ENCODE results near the gene CD70. TPM values are rescaled to one million over a fixed set of nuclear protein-coding genes. Genes with fewer than 3 reads are reported as not detected.
A peak's percentile ranks its signal among the peaks of the same experiment; 100 is the strongest.
"Not testable (repeated sequence)": the region's sequence is repeated elsewhere in the genome, so short reads cannot be mapped to it uniquely, and the experiment has no call there.

The CD70 gene, protein sequence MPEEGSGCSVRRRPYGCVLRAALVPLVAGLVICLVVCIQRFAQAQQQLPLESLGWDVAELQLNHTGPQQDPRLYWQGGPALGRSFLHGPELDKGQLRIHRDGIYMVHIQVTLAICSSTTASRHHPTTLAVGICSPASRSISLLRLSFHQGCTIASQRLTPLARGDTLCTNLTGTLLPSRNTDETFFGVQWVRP
- not detected for total RNA-seq
- long read RNA-seq = 0 reads

DNA sequence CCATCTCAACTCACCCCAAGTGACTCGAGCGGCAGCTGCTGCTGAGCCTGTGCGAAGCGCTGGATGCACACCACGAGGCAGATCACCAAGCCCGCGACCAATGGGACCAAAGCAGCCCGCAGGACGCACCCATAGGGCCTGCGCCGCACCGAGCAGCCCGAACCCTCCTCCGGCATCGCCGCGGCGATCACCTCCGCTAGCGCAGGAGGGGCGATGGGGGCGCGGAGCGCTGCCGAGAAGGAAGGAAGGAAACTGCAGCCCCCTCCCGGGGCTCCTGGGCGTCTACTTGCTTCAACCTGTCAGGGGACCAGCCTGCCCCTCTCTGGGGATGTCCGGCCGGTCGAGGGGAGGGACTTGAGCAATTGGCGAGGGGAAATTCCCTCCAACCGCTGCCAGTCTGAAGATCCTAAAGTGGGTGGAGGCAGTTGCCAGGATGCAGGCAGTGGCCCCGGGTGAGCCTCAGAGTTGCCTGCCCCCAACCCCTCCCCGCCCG is at the start of gene CD70:
CD70 (minus strand) TSS at position 324 of the 493 bp plus-strand sequence; CDS start at position 176, 148 bp downstream.
- intact Hi-C loops (cut with DNase I) = no loop called here
- no peak for DNase-seq (ENCODE audit: low spot score)

DNA sequence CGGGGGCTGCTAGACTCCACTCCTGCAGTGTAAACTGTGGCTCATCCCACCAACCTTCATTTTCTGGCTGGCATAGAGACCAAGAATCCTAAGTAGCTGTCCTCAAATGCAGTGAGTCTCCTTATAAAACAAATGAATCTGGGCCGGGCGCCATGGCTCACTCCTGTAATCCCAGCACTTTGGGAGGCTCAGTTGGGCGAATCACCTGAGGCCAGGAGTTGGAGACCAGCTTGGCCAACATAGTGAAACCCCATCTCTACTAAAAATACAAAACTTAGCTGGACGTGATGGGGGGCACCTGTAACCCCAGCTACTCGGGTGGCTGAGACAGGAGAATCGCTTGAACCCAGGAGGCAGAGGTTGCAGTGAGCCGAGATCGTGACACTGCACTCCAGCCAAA is 49.4 kb upstream of the CD70 start:
- DNase-seq (ENCODE audit: low spot score); intact Hi-C loops (cut with DNase I): not testable (repeated sequence)

DNA sequence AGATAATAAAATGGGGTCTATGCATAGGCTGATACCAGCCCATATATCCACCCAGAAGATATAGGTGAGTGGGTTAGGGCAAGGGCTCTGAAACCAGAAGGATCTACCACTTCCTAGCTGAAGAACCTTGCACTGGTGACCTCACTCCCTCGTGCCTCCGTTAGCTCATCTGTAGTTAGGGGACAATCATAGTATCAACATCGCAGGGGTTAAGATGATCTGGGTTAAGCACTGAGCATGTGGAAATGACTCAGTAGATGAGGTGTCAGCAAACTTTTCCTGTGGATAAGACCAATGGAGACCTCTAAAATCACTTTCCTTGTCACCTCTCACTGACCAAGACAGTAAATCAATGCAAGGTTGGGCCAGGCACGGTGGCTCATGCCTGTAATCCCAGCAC is 48.5 kb upstream of the CD70 start:
- intact Hi-C loops (cut with DNase I) = no loop called here
- DNase-seq (ENCODE audit: low spot score) = no peak

DNA sequence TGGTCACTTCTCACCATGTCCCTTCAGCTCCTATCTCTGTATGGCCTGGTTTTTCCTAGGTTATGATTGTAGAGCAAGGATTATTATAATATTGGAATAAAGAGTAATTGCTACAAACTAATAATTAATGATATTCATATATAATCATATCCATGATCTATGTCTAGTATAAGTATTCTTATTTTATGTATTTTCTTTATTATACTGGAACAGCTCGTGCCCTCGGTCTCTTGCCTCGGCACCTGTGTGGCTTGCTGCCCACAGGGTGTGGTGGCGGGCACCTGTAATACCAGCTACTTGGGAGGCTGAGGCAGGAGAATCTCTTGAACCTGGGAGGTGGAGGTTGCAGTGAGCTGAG is 42.5 kb upstream of the CD70 start:
- intact Hi-C loops (cut with DNase I) = loop anchor here (1.0 kb wide), 1 partner anchor 116 kb away; no protein-coding TSS in a partner anchor
- not testable (repeated sequence) for DNase-seq (ENCODE audit: low spot score)

DNA sequence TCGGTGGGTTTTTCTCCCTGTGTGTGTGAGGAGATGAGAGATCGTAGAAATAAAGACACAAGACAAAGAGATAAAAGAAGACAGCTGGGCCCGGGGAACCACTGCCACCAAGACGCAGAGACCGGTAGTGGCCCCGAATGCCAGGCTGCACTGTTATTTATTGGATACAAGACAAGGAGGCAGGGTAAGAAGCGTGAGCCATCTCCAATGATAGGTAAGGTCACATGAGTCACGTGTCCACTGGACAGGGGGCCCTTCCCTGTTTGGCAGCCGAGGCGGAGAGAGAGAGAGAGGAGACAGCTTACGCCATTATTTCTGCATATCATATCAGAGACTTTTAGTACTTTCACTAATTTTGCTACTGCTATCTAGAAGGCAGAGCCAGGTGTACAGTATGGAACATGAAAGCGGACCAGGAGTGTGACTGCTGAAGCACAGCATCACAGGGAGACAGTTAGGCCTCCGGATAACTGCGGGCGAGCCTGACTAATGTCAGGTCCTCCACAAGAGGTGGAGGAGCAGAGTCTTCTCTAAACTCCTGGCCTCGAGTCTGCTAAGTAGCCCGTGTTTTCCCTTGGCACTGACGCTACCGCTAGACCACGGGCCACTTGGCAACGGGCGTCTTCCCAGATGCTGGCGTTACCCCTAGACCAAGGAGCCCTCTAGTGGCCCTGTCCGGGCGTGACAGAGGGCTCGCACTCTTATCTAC is 42.0 kb upstream of the CD70 start:
- intact Hi-C loops (cut with DNase I) = loop anchor here (1.0 kb wide), 2 partner anchors 116 to 230 kb away; no protein-coding TSS in a partner anchor
- DNase-seq (ENCODE audit: low spot score) = peak; percentile 83

DNA sequence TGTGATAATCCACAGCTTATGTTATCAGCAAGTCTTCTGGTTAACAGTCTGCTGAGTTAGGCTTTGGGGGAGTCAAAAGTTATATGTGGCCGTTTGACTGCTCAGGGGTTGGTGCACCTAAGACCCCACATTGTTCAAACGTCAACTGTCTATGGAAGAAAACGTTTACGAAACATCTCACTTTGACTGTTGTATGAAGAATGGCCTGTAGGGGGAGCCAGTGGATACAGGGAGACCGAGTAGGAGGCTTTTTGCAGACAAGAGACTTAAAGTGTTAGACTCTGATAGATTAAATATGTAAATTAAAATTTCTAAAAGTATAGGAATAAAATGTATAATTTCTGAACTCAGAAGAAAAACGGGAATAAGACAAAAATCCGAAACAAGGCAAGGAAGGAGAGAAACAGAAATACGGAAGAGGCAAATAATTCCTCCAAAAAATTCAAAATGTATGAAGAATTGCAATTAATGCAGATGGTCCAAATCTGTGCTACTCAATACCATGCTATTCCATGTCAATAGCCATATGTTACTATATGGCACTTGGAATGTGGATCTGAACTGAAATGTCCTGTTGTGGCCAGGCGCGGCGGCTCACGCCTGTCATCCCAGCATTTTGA is 41.2 kb upstream of the CD70 start:
- intact Hi-C loops (cut with DNase I) = loop anchor here (1.0 kb wide), 1 partner anchor 231 kb away; no protein-coding TSS in a partner anchor
- DNase-seq (ENCODE audit: low spot score) = no peak

DNA sequence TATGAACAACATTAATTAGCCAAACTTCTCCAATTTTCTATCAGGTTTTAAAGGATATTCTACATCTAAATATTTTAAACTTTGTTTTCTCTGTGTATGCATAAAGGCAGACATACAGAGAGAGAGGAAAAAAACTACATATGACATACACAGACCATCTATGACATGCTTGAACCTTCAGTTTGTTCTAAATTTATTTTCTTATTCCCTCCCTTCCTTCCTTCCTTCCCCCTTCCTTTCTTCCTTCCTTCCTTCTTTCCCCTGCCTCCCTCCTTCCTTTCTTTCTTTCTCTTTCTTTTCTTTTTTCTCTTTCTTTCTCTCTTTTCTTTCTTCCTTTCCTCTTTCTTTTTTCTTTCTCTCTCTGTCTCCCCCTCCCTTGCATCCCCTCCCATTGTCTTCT is 35.8 kb upstream of the CD70 start:
- intact Hi-C loops (cut with DNase I) = no loop called here
- no peak for DNase-seq (ENCODE audit: low spot score)

DNA sequence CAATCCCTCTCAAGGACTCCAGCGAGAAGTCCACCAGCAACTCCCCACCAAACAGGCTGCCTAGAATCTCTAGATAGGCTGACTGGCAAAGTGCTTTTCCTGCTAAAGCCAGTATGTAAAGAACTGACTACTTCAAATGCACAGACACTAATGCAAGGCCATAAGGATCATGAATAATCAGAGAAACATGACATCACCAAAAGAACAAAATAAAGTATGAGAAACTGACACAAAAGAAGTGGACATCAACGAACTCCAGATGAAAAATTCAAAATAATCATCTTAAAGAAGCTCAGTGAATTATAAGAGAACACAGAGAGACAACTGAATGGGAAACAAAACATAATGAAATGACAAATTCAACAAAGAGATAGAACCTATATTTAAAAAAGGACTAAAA is 26.4 kb upstream of the CD70 start:
- DNase-seq (ENCODE audit: low spot score) = no peak
- intact Hi-C loops (cut with DNase I) = no loop called here

DNA sequence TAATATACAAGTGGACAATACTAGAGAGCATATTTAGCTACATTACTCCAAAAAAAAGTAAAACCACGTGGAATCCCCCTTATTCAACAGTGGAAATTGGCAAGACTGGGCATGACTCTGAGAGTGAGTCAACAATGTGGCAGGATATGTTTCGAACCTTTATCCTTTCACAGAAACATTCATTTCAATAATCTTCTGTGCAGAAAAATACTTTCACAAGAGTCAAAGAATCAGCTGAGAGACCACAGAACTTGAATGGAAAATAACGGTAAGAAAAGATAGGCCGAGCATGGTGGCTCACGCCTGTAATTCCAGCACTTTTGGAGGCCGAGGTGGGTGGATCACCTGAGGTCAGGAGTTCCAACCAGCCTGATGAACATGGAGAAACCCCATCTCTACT is 25.1 kb upstream of the CD70 start:
- no peak for DNase-seq (ENCODE audit: low spot score)
- intact Hi-C loops (cut with DNase I) = no loop called here

DNA sequence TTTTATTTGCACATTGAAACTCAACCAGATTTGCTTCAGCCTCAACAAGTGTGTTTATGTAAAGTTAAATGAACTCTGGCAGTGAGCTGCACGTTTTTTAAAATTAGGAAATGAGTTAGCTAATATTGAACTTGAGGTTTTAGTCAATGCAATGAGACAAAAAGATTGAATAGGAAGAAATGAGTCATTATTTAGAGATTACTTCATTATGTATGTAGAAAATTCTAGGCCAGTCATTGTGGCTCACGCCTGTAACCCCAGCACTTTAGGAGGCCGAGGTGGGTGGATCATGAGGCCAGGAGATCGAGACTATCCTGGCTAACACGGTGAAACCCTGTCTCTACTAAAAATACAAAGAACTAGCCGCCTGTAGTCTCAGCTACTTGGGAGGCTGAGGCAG is 22.8 kb upstream of the CD70 start:
- intact Hi-C loops (cut with DNase I) = no loop called here
- DNase-seq (ENCODE audit: low spot score) = no peak

DNA sequence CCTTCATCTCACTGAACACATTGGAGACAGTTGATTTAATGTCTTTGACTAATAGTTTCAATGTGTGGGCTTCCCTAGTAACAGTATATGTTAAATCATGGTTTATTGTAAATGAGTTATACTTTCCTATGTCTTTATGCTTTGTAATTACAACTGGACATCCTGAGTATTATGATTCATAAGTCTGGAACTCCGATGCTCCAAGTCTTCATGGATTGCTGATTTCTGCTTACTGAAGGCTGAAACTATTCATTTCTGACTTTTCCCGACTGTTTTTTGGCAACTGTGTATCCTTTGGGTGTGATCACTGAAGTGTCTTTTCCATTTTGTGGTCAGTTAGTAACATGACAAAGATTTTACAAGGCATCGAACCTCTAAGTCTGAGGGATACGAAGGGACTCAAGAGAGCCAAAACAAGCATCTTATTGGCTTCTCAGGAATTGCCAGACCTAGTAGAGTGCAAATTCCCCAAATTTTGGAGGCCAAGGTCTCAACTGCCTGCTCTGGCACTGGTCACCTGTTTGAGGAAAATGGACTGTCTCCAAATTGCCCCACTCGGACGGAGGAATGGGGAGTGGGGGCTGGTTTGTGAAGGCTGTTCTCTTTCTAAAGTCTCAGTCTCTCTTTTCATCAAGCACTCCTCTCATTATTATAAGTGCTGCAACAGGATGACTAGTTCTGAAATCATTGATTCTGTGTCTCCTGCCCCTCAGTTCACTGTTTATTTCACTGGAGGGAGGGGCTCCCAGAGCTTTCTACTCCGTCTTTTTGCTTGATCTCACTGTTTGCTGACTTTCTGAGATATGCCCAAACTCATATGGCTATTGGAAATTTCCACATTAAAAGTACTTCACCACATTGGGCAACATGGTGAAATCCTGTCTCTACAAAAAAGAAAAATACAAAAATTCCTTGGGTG is 20.2 kb upstream of the CD70 start:
- intact Hi-C loops (cut with DNase I) = no loop called here
- no peak for DNase-seq (ENCODE audit: low spot score)

DNA sequence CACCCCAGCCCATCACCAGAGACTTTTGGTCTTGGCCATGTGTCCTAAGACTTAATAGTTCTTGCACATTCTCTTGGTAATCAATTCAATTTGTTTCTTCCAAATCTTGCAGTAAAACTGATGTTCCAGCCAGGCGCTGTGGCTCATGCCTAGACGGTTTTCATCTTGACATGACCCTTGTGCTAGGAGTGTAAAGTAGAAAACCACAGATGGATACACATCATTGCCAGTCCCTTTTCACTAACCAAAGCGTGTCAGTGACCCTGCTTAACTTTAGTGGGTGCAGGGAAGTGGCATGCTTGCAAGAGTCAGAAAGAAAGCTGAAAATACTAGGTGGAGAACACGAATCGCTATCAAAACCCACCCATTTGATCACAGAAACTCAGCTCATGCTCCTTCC is 18.0 kb upstream of the CD70 start:
- no peak for DNase-seq (ENCODE audit: low spot score)
- intact Hi-C loops (cut with DNase I) = no loop called here

DNA sequence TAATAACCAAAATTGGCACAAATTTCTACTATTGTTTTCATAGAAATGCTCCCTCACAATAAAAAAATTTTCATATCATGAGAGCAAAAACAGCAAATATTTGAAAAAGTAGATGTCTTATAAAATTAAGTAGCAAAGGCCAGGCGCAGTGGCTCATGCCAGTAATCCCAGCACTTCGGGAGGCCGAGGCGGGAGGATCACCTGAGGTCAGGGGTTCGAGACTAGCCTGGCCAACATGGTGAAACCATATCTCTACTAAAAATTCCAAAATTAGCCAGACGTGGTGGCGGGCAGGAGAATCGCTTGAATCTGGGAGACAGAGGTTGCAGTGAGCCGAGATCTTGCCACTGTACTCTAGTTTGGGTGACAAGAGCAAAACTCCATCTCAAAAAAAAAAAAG is 17.2 kb upstream of the CD70 start:
- DNase-seq (ENCODE audit: low spot score); intact Hi-C loops (cut with DNase I): not testable (repeated sequence)

DNA sequence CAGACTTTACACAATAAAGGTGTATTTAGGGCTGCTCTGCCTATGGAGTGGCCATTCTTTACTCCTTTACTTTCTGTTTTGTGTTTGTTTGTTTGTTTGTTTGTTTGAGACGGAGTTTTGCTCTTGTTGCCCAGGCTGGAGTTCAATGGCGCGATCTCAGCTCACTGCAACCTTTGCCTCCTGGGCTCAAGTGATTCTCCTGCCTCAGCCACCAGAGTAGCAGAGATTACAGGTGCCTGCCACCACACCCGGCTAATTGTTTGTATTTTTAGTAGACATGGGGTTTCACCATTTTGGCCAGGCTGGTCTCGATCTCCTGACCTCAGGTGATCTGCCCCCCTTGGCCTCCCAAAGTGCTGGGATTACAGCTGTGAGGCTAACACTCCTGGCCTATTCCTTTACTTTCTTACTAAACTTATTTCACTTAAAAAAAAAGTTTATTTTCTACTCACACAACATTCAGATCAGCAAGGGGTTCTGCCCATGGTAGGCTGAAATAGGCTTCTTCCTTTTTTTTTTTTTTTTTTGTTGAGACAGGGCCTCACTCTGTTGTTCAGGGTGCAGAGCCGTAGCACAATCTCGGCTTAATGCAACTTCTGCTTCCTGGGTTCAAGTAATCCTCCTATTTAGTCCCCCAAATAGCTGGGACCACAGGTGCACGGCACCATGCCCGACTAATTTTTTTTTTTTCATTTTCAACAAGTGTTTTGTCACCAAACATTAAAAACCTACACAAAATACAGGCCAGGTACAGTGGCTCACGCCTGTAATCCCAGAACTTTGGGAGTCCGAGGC is 15.5 kb upstream of the CD70 start:
- intact Hi-C loops (cut with DNase I); DNase-seq (ENCODE audit: low spot score): not testable (repeated sequence)

DNA sequence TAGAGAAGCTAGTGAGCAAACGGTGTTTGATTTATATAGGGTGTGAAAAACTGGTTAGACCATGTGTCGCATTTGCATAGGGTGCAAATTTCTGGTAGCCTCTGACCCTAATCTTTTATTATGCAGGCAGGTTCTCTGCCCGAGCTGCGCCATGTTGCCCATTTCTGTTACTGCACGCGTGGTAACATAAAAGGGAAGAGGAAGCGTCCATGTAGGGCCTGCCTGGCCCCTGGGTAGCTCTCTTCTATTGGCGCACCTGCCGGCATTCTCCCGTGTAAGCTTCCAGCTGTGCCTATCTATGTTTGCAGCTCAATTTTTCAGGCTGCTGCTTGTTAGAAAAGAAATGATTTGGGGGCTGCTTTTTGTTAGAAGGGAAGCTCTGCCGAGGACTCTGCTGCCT is 14.0 kb upstream of the CD70 start:
- no peak for DNase-seq (ENCODE audit: low spot score)
- intact Hi-C loops (cut with DNase I) = no loop called here

DNA sequence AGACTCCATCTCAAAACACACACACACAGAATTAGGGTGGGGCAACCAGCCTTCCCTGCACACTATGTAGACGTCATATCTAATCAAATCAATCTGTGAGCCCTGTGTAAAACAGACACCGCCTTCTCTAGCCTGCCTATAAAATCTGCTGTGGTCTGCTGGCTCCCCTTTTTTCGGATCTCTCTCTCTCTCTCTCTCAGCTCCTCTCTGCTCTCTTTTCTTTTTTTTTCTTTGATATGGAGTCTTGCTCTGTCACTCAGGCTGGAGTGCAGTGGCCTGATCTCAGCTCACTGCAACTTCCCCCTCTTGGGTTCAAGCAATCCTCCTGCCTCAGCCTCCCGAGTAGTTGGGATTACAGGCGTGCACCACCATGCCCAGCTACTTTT is 11.8 kb upstream of the CD70 start:
- no peak for DNase-seq (ENCODE audit: low spot score)
- intact Hi-C loops (cut with DNase I) = no loop called here

DNA sequence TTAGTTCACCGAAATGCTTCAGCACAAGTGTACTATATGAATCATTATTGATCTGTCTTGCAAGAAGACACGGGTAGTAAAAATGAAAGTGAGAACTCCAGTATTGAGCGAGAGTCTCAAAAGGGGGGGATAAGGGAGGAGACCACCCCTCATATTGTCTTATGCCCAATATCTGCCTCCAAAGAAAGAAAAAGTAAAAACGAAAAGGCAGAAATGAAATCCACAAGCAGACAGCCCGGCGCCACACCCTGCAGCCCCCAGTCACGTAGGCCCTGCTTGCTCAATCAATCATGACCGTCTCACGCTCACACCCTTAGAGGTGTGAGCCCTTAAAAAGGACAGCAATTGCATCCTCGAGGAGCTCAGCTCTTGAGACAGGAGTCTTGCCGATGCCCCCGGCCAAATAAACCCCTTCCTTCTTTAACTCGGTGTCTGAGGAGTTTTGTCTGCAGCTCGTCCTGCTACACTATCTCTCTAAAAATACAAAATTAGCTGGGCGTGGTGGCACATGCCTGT is 10.6 kb upstream of the CD70 start:
- DNase-seq (ENCODE audit: low spot score); intact Hi-C loops (cut with DNase I): not testable (repeated sequence)

DNA sequence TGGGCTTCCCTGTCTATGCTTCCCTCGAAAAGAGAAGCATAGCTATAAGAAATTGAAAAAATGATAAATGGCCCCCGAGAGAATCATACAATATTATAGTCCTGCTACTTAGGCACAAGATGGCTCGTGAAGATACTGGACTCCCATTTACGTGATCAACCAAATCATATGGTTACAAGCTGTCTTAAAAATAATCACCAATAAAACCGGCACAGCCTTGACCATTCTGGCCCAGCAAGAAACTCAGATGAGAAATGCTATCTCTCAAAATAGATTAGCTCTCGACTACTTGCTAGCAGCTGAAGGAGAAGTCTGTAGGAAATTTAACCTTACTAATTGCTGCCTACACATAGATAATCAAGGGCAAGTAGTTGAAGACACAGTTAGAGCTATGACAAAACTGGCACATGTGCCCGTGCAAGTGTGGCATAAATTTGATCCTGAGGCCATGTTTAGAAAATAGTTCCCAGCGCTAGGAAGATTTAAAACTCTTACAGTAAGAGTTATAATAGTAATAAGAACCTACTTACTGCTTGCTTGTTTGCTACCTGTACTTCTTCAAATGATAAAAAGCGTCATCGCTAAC is 10.1 kb upstream of the CD70 start:
- intact Hi-C loops (cut with DNase I); DNase-seq (ENCODE audit: low spot score): not testable (repeated sequence)

All from cardiac septum (tissue), 1 donor.